Activated T-cell treated with anti-CD3 and anti-CD28 coated beads for 24 hours (primary cell): ENCODE data around the gene PTPRN2.
"Not testable (repeated sequence)": the region's sequence is repeated elsewhere in the genome, so short reads cannot be mapped to it uniquely, and the experiment has no call there.

Experiments
- DNase-seq: peaks from one replicate; pipeline ENCODE4 v3.0.0-alpha.2; 2020; ENCODE audit warnings: low read depth

The PTPRN2 gene

DNA sequence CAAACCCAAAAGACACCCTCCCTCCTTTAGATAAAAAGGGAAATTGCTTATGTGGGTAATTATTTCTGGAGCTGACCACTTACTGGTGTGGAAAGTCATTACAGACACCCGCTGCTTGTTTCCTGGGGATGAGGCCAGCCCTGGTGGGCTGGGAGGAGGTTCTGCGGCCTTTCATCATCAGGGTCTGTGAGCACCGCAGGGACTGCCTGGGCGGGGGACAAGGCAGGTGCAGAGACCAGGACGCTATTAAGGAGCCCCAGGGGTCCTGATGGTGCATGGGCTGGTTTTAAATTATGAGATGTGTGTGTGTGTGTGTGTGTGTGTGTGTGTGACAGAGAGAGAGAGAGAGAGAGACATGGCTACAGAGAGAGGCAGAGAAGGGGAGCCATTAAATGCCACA, 1079.6 kb downstream of the PTPRN2 start:
- no peak for DNase-seq

DNA sequence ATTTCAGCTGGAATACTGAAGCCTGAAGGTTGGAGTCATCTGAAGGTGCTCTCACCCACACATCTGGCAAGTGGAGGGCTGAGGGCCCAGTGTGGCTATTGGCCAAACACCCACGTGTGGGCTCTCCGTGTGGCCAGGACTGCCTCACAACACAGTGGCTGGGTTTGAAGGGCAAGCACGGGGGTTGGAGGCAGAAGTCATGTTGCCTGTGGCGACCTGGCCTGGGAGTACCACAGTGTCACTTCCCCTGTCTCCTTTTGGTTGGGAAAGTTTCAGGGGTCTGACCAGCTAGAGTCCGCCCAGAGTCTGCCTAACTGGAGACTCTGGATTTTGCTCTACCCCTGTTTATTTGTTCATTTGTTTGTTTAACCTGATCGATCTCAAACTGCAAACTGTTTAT, 1081.4 kb downstream of the PTPRN2 start:
- no peak for DNase-seq

DNA sequence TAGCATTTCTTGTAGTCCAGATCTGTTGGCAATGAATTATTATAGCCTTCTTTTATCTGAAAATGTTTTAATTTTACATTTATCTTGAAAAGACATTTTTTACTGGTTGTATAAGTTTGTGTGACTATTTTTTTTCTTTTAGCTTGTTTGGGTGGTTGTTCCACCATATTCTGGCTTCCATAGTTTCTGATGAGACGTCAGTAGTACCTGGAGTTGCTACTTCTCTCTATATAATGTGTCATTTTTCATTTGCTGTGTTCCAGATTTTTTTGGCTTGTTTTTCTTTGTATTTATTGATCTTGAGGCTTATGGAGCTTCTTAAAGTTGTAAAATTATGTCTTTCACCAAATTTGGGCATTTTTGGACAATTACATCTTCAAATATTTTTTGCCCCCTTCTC, 1082.0 kb downstream of the PTPRN2 start:
- no peak for DNase-seq

DNA sequence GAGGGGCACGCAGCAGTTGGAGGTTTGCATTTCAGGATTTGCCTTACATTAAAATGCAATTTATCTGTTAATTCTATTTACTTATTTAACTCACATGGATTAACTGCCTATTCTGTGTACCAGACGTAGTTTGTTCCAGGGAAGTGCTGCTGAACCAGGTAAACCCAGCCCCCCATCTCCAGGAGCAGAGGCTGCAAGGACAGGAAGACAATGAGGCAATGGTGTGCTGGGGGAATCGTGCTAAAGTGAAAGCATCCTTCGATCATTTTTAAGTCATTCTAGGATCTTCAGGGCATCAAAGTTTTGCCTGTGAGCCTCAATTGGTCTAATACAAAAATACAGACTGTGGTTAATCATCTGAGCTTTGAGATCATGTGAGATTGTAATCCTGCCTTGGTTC, 1084.4 kb downstream of the PTPRN2 start:
- DNase-seq: no peak

DNA sequence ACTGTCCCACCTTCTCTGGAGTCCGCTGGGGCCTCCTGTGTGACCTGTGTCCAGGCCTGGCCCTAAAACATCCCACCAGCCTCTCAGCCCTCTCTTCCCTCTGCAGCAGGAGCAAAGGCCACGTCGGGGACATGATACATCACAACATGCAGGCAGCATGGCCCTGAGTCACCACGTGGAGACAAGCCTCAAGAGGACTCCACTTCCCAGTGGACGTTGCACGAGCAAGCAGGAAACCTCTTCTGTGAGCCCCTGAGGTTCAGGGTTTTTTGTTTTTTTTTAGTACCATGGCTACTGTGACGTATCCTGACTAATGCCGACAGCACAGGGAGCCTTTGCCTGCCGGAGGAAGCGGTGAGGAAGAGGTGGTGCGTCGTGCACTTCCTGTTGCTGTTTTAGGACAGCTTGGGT, 1084.9 kb downstream of the PTPRN2 start:
- peak; percentile 37 for DNase-seq

DNA sequence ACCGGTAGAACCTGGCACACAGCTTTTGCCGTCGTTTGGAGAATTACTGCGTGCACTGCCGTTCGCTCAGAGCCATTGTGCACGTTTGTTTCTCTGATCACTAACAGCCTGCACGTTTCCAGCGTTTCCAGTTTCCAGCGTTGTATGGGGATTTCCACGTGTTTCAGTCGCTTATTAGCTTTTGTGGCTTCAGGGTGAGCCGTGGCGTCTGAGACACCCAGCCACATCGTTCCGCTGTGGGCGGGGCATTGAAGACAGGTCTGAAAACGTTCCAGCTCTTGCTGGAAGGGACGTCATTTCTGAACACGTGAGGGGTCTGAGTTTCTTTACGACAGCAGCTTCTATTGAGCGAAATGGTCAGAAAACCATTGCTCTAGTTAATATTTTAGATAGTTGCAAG, 1086.0 kb downstream of the PTPRN2 start:
- peak; percentile 19 for DNase-seq

DNA sequence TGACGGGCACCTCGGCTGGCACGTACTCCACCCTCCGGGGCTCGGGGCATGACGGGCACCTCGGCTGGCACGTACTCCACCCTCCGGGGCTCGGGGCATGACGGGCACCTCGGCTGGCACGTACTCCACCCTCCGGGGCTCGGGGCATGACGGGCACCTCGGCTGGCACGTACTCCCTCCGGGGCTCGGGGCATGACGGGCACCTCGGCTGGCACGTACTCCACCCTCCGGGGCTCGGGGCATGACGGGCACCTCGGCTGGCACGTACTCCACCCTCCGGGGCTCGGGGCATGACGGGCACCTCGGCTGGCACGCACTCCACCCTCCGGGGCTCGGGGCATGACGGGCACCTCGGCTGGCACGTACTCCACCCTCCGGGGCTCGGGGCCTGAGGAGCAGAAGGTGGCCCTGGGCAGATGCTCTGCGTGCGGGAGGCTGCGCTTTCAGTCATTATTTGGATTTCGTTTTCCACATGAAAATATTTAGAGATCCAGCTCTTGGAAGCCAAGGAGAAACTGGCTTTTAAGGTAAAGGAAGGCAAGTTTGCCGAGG, 1086.6 kb downstream of the PTPRN2 start:
- not testable (repeated sequence) for DNase-seq

DNA sequence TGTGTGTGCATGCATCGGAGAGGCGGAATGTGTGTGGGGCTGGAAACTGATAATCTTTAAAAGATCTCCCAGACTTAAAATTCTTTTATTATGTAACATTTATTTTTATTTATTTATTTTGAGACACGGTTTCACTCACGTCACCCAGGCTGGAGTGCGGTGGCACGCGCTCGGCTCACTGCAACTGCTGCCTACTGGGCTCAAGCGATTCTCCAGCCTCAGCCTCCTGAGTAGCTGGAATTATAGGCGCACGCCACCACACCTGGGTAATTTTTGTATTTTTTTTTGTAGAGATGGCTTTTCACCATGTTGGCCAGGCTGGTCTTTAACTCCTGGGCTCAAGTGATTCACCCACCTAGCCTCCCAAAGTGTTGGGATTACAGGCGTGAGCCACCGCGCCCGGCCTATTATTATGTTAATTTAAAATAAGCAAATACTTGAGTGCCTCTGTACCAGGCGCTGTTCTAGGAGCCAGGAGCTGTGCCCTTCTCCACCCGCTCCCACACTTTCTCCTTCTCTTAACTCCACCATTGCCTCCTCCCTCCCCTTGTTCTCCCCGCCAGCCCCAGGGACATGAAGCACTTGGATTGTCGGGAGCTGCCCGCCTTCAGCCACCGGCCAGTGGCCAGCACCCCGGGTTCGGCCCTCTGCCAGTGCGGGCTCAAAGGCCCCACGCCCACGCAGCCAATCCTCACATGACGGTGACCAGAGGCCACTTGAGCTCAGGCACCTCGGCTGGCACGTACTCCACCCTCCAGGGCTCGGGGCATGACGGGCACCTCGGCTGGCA, 1087.3 kb downstream of the PTPRN2 start:
- no peak for DNase-seq

DNA sequence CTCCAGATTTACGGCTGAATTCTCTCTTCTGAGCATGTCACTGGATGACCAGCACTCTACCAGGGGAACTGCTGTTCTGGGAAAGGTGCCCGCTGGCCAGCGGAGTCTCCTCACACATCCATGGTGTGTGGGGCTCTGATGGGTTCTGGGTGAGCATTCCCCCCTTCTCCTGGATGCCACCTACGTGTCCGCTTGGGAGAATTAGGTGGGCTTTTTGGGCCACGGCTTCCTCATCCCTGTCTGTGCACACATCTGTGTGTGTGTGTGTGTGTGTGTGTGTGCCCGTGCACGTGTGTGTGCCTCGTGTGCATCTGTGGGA, 1087.8 kb downstream of the PTPRN2 start:
- DNase-seq: no peak

DNA sequence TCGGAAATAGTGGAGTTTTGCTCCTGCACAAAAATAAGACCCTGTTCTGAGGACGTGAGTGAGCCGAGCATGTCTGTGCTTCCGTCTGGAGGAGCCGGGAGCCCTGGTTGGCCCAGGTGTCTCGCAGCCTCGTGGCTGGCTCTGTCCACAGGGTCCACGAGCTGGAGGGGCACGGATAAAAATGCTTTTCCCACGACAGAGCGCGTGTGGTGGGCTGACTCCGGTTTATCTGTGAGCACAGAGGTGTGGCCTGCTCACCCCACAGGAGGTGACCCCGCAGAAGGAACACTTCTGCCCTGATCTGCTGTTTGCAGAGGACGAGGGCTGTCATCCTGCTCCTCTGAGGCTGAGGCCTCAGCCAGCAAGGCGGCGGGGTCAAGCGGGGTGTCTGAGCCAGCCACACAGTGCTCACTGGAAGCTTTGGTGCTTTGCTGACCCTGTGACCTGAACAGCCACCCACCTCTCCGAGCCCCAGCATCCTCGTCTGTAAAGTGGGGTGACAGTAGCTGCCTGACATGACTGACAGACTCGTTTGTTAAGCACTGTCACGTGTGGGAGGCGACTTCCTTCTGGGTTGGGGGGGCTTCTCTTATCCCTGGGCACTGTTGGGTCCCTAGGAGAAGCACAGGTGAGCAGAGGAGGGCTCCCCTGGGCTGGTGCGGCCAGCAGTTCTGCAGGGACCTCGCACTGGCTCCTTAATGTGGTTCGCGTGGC, 1088.3 kb downstream of the PTPRN2 start:
- DNase-seq: no peak

DNA sequence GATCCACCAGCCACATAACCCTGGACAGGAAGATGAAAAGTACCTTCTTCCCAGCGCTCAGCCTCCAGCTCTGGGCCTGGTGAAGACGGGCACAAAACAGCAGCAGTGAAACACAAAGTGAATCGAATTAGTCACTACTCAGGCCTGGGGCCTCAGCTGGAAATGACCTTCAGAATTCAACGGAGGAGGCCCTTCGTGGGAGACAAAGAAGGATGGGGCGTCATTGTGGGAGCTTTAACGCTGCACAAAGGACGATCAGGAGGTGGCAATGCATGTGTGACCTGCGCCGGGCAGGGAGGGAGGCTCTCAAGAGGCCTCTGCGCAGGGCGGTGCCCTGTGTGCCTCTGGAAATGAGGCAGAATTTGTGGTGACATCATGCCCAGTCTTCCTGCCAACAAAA, 1089.0 kb downstream of the PTPRN2 start:
- no peak for DNase-seq

DNA sequence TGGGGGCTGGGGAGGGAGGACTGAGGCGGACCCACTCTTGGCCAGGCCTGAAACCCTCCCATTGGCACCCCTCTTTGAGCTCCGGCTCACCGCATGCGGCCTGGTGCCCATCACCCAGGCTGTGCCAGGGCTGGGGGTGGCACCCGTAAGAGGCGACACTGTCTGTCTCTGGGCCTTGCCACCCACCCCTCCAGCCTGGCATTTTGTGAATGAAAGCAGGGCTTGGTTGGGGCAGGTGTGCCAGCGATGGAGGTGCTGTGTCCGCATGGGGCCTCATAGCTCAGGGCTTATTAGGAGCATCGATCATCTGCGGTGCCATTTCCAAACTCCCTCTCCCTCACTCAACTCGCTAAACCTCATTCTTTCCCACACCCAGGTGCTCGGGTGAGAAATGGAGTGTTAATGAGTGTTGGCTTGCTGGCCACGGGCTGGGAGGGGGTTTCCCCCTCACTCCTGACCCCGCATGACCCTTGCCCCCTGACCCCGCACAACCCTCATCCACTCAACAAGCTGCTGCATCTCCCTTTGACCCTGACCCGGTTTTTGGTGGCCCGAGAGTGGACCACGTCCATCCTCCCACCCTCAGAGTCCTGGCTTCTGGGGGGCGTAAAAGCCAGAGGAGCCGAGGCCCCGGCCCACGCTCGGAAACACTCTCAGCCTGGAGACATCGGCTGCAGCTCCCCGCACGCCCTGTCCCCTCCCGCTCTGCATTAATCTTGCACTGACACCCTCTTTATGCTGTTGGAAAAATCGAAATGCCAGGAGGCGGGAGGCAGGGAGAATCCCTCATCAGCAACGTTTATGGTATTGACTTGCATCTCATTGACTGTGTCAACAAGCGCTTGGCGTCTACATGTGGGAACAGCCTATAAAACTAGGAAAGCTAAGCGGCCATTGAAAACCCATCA, 1089.6 kb downstream of the PTPRN2 start:
- DNase-seq: no peak

DNA sequence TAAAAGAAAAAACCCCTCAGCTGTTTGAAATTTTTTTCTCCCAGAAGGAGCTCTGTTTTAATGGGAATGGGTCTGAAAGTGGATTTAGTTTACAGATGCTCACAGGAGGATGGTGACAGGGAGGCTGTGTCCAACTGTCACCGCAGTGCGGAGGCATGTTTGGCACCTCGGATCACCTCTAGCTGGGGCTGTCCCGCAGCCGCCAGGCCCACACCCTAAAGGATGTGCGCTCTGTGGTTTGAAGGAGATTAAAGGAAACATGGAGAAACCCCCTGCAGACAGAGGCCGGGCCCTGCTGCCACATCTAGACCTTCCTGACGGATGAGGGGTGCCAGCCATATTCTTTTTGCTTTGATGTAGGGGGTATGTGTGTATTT, 1090.3 kb downstream of the PTPRN2 start:
- DNase-seq: no peak

DNA sequence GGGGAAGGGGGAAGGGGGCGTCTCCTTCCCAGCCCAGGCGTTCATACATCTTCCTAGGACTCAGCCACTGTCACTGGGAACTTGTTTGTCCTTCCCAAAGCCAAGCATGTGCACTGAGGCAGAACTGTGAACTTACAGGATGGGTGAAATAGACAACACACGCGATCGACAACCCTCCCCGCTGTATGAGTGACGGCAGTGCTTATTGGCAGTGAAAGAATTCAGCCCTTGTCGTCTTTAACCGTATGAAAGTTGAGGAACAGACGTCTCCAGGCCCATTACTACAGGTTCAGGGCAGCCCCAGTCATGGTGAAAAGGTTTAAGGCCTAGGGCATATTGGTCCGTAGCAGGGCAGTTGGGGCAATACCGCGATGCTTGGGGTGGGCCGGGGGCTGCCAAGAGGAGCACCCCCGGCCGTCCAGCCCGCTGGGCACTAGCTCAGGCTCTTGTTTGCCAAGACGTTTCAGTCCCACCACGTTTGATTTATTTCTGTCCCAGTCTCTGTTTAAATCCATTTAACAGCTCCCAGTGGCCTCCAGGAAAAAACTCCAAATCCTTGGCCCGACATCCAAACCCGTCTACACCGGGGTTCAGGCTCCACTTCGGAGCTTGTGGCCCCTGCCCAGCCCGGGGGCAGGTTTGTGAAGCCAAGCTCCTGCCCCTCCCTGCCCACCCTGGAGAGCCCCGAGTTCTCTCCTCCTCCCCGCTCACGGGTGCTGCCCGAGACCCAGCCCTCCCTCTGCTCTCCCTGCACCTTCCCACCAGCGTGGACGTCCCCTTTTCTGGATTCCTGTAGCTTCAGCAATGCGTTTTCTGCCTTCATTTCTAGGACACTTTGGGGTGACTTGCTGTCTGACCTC, 1091.0 kb downstream of the PTPRN2 start:
- DNase-seq: no peak

DNA sequence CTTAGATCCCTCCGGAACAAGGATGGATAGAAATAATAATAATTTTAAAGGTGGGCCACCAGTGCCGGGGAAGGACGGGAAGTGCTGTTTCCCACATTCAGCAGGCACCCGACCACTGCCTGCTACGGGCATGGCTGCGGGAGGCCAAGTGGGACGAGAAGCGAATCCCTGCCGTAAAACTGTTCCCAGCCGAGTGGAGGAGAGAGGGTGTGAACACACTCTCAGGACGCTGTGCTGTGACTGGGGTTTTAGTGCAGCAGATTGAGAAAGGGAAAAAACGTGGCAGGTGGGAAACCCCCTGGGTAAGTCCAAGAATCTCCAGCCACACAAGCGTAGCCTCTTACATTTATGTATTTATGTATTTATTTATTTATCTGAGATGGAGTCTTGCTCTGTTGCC, 1092.0 kb downstream of the PTPRN2 start:
- DNase-seq: no peak

DNA sequence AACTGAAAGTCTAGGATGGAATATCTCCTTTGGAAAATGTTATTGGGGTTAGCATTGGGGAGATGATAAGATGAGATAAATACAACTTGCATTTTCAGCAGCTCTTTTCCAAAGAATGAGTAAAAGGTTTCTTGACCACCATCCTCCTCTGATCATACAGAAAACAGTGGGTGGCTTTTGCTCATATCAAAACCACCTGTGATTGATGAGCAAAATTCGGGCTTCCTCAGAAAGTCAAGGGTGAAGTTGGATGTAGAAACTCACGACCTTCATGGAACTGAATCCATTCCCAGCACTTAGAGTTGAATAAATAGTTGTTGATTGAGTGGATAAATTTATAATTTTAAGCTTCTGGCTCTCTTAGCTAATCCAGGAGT, 1092.5 kb downstream of the PTPRN2 start:
- DNase-seq: peak; percentile 36

DNA sequence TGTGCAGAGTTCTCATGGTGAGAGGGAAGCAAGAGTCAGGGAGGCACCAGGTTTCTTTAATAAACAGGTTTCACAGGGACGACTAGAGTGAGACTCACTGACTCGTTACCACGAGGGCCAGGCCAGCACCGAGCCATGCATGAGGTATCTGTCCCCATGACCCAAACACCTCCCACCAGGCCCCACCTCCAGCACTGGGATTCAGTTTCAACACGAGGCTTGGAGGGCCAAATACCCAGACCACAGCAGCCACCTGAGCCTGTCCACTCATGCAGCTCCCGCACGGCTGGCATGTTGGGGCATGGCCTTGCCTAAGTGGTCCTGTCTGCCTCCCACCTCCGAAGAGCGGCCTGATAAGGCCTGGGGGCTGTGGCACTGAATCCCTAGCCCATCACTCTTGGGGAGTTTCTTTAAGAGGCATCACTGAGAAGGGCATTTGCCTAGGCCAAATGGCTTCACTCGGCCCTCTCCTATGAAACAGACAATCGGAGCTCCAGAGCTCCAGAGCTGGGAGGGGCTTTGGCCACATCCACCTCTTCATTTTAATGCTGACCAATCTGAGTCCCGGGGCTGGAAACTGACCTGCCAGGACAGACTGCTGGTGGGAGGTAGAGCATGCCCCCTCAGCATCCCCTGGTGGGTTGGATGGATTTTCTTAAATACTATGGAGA, 1093.0 kb downstream of the PTPRN2 start:
- no peak for DNase-seq

DNA sequence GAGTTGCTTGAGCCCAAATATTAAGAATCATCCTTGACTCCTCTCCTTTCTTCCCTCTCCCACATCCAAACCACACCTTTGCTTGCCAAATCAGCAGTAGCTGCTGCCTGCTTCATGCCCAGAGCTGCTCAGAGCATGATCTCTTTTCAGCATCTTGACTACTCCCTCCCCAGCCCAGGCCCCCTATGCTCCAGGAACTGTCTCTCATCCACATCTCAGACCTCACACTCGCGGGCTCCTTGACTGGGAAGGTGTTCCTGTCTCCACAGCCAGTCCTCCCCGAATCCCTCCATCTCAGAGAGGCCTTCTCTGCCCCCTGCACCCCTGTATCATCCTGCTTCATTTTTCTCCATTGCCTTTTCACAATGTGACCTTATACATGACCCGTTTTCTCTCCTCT, 1093.8 kb downstream of the PTPRN2 start:
- no peak for DNase-seq

DNA sequence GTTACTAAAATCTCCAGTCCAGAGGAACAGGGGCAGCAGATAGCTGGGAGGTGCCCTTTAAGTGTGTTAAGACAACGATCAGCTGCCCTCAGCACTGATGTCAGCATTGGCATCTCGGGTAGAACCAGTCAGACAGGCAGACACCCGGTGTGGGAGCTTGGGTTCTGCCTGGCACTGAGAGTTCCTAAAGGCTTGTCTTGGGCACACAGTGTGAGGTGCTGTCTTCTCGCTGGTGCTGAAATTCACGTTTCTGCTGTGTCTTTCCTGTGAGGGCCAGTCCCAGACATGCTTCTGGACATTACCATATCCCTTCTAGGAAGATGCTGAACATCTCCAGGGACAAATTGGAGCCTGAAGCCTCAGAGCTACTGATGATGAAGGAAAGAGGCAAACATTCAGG, 1094.6 kb downstream of the PTPRN2 start:
- DNase-seq: no peak

DNA sequence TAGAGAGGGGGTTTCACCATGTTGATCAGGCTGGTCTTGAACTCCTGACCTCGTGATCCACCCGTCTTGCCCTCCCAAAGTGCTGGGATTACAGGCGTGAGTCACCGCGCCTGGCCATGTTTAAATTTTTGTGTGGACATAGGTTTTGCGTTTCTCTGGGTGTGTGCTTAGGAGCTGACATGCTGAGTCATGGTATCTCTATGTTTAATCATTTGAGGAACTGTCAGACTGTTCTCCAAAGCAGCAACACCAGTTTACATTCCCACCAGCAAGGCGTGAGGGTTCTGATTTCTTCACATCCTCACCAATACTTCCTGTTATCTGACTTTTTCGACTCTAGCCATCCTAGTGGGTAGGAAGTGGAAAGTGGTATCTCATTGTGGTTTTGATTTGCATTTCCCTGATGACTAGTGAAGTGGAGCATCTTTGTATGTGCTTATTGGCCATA, 1097.1 kb downstream of the PTPRN2 start:
- DNase-seq: peak; percentile 46

DNA sequence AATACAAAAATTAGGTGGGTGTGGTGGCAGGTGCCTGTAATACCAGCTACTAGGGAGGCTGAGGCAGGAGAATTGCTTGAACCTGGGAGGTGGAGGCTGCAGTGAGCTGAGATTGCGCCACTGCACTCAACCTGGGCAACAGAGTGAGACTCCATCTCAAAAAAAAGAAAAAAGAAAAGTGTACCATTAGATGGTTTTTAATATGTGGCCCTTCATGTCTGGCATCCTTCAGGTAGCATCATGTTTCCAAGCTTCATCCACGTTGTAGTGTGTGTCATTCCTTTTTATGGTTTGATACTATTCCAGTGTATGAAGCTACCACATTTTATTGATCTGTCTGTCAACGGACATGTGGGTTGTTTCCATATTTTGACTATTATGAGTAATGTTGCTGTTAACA, 1097.8 kb downstream of the PTPRN2 start:
- DNase-seq: not testable (repeated sequence)
